ENCODE measurements around the gene VPS9D1. TPM values are rescaled to one million over a fixed set of nuclear protein-coding genes. Genes with fewer than 3 reads are reported as not detected.
"Not testable (repeated sequence)": the region's sequence is repeated elsewhere in the genome, so short reads cannot be mapped to it uniquely, and the experiment has no call there.

The VPS9D1 gene
- total RNA-seq, 1 donor from 2014 or later: 17.9 TPM

GRCh38 chr16:89695086-89695874 is 25.4 kb downstream of the VPS9D1 start:
- no peak for DNase-seq (ENCODE audit: low spot score)

- not testable (repeated sequence) for DNase-seq (ENCODE audit: low spot score)
Measured at GRCh38 chr16:89694784-89695085, 26.0 kb downstream of the VPS9D1 start.

- no peak for DNase-seq (ENCODE audit: low spot score)
Measured at GRCh38 chr16:89693931-89694783, 26.5 kb downstream of the VPS9D1 start.

- DNase-seq (ENCODE audit: low spot score): no peak
Measured at GRCh38 chr16:89693289-89693731, 27.4 kb downstream of the VPS9D1 start.

- DNase-seq (ENCODE audit: low spot score): no peak
Measured at GRCh38 chr16:89691986-89692569, 28.6 kb downstream of the VPS9D1 start.

GRCh38 chr16:89691231-89691985 is 29.3 kb downstream of the VPS9D1 start:
- DNase-seq (ENCODE audit: low spot score): no peak

- no peak for DNase-seq (ENCODE audit: low spot score)
Measured at GRCh38 chr16:89690392-89690901, 30.3 kb downstream of the VPS9D1 start.

GRCh38 chr16:89689621-89690020 is 31.1 kb downstream of the VPS9D1 start:
- DNase-seq (ENCODE audit: low spot score): not testable (repeated sequence)

GRCh38 chr16:89689142-89689541 is 31.6 kb downstream of the VPS9D1 start:
- no peak for DNase-seq (ENCODE audit: low spot score)

- DNase-seq (ENCODE audit: low spot score): no peak
Measured at GRCh38 chr16:89688395-89688794, 32.3 kb downstream of the VPS9D1 start.

GRCh38 chr16:89687092-89687940 is 33.4 kb downstream of the VPS9D1 start:
- no peak for DNase-seq (ENCODE audit: low spot score)

GRCh38 chr16:89686520-89687091 is 34.1 kb downstream of the VPS9D1 start, which contains the start of gene CDK10:
Gene CDK10, plus strand, starts transcription at chr16:89686689. Its CDS starts 22 bp downstream, at chr16:89686711.
- peak; percentile 98 for DNase-seq (ENCODE audit: low spot score)

- DNase-seq (ENCODE audit: low spot score): no peak
Measured at GRCh38 chr16:89685916-89686315, 34.8 kb downstream of the VPS9D1 start.

- no peak for DNase-seq (ENCODE audit: low spot score)
Measured at GRCh38 chr16:89678258-89678657, 42.4 kb downstream of the VPS9D1 start.

GRCh38 chr16:89672177-89672941 is 48.3 kb downstream of the VPS9D1 start:
- DNase-seq (ENCODE audit: low spot score): no peak

GRCh38 chr16:89671565-89671964 is 49.1 kb downstream of the VPS9D1 start:
- DNase-seq (ENCODE audit: low spot score): not testable (repeated sequence)

GRCh38 chr16:89670496-89671431 is 49.9 kb downstream of the VPS9D1 start:
- no peak for DNase-seq (ENCODE audit: low spot score)

GRCh38 chr16:89669755-89670154 is 50.9 kb downstream of the VPS9D1 start:
- no peak for DNase-seq (ENCODE audit: low spot score)
